Epidermal melanocyte (primary cell): Measurements from ENCODE around the gene CYP2D6.
"Not testable (repeated sequence)": the region's sequence is repeated elsewhere in the genome, so short reads cannot be mapped to it uniquely, and the experiment has no call there.

ENCODE experiments used
- DNase-seq: peaks from one replicate; pipeline ENCODE4 v3.0.0; 2011; ENCODE audit warnings: low spot score; ENCODE audit not compliant: insufficient read length

The CYP2D6 gene

DNA sequence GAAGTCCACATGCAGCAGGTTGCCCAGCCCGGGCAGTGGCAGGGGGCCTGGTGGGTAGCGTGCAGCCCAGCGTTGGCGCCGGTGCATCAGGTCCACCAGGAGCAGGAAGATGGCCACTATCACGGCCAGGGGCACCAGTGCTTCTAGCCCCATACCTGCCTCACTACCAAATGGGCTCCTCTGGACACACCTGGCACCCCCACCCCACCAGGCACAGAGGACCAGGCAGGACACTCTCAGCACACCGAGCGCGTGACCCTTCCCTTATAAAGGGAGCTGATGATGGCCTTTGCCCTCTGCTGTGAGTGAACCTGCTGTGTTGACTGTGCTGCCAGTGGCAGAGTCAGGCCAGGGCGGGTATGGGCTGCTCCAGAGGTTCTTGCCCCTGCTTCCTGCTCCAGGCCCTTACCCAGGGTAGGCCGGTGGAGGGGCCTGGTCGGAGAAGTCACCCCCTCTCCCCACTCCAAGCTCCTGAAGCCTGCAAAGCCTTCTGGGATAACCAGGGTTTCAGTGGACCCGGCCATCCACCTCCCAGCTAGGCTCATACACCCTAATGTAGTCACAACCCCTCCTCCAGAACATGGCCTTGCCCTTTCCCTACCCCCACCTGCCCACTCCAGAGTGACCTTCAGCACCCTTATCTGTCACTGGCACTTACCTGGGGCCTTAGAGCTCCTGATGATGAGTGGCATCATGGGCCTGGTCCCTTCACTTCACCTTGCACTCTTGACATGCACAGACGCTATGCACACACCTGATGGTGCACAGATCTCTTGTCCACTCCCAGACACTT lies at the start of gene CYP2D6:
Gene CYP2D6 (minus strand): TSS at position 172 of the 793 bp plus-strand sequence. CDS start 19 bp downstream, at position 153.
- DNase-seq, result not testable (repeated sequence)

DNA sequence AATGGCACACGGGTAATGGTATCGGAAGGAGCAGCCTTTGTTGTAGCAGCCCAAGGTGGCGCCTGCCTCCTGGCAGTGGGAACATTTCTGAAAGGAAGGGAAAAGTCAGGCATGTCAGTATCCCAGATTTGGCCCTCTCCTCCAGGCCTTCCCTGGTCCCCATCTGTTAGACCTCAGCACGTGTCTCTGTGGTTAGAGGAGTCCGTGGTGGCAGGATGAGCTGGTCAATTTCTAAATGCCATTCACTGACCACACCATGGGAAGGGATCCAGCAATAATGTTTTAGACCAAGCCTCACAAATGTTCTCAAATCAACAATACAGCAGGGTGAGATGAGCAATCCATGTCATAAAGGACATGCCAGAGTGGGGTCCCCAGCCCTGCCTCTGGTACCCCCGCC lies 49.0 kb upstream of the CYP2D6 start:
- peak; percentile 62 for DNase-seq

DNA sequence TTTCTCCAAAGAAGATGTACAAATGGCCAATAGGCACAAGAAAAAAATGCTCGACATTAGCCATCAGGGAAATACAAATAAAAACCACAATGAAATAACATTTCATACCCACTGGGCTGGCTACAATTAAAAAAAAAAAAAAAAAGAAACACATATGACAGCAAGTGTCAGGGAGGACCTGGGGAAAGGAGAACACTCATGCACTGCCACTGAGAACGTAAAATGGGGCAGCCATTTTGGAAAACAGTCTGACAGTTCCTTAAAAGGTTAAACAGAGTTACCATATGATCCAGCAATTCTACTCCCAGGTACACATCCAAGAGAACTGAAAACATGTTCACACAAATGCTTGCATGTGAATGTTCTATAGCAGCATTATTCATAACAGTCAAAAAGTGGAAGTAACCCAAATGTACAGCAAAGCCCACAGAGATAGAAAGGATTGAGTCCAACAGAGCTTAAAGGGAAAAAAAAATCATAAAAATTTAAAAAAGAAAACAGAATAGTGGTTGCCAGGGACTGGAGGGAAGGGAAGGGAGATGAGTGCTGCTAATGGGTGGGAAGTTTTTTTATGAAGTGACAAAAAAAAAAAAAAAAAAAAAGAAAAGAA lies 48.4 kb upstream of the CYP2D6 start:
- DNase-seq, result no peak

DNA sequence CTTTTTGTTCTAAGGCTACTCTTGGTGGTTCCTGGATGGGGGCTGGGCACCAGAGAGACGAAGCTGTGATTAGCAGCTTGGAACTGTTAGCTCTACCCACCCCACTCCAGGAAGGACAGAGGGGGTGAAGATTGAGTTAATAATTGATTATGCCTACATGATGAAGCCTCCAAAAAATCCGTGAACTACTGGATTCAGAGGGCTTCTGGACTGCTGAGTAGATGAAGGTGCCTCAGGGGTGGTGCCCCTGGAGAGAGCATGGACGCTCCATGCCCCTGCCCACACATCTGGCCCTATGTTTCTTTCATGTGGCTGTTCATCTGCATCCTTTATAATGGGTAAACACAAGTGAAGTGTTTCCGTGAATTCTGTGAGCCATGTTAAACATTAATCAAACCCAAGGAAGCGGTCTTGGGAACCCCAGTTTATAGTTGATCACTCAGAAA lies 47.3 kb upstream of the CYP2D6 start:
- no peak for DNase-seq

DNA sequence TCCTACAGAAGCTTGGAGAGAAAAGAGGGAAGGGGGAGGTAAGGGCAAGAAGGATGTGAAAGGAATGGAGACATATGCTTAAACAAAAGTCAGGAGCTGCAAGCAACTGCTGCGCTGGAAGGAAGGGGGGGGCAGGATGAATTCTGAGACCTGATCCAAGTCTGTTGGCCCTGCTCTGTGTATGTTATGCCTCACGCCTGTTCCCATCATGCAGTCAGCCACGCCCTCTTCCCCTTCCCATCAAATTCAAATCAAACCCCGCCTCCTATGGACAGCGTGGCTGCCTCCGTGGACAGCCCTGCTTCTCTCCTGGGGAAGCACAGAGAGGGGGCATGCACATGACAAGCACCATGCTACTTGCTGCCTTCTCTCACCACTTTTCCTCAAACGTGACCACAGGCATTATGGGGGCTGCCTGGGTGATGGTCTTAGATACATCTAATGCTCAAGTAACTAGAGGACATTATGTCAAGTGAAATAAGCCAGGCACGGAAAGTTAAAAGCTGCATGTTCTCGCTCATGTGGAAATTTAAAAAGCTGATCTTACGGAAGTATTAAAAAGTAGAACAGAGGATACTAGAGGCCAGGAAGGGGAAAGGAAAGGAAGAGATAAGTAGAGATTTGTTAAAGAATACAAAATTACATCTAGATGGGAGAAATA lies 45.8 kb upstream of the CYP2D6 start:
- no peak for DNase-seq

DNA sequence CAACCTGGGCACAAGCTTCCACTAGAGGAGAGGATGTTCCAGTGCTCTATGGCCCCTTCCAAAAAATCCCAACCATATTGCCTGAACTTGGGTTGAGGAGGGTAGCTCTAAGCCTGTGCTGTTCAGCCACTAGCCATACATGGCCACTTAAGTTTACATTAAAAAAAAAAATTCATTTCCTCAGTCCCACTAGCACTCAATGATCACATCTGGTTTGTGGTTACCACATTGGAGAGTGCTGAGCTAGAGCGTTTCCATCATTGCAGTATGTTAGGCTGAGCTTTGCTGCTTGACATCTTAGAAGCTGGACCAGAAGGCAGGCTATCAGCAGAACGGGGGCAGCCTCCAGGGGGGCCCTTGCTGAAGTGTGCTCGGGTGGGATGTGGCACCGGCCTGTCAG lies 43.5 kb upstream of the CYP2D6 start:
- DNase-seq, result no peak

DNA sequence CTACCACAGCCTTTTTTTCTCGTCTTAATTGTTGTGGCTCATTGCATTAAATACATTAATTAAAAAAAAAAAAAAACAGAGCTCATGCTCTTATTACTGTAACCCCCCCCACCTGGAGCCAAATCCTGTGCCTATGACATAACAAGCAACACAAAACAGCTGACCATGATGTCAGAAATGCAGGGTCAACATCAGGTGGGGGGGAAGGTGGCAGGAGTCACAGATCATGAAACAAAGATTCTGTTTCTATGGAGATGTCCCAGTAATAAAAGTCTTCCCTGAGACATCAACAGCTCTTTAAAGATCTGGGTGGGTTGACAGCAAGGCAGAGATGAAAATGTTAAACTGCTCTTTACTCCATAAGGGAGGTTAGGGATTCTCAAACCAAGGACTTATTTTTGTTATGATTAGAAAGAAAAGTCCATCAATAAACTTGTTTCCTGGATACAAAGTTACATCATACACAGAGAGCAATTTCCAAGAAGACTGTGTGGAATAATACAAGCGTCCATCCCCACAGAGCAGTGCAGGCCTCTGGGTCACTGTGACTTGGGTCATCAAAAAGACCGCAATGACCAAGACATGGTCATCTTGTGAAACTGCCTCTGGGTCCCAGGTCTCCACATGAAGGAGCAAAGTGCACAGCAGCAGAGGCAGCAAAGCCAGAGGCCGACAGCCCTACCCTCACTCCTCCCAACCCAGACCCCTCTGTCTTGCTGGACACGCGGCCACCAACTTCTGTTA lies 42.7 kb upstream of the CYP2D6 start:
- no peak for DNase-seq

DNA sequence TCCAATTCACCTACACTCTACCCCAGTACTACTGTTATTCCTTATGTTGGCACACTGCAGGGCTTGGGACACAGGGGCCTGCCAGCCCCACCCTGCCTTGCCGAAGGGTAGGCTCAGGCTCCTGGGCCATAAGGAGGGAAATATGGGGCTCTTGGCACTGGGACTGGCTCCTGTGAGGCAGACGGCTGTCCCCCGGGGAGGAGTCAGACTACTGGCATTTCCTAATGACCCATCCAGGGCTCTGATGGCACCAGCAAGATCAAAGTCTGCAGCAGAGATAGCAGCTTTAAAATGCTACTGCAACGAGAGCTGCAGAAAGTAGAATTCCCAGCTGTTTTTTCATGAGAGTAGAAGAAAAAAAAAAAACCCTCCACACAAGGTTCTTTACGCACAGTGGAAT lies 42.2 kb upstream of the CYP2D6 start:
- no peak for DNase-seq

DNA sequence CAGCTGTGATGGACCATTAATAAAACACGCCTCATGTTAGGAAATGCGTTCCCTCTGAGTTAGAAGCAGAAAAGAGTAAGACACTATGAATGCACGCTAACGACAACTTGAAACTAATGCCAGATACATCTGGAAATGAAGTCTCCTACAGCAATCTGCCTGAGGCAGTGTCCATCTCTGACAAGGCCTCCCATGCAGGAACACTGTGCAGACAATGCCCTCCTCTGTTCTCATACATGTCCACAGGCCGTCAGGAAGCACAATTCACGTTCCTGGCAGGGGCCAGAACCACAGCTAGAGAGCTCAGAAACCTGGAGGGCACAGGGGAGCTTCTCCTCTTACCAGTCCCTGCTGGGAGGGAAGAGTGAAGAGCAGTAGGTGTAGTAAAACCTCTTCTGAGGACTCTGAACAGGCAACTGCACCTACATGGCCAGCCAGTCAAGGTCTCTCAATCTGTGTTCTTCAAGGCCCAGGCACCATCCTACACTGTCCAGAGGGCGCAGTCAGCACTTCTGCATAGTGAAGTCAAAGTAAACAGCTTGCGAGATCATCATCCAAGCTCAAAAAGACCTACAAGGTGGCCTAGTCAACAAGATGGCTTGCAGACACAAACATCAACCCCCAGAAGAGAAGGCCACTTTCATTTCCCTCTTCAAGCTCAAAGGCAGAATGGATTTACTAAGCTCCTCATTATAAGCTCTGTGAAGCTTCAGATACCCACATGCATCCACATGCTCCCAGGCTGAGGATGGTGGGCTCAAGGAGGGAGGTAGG lies 41.5 kb upstream of the CYP2D6 start:
- peak; percentile 74 for DNase-seq

DNA sequence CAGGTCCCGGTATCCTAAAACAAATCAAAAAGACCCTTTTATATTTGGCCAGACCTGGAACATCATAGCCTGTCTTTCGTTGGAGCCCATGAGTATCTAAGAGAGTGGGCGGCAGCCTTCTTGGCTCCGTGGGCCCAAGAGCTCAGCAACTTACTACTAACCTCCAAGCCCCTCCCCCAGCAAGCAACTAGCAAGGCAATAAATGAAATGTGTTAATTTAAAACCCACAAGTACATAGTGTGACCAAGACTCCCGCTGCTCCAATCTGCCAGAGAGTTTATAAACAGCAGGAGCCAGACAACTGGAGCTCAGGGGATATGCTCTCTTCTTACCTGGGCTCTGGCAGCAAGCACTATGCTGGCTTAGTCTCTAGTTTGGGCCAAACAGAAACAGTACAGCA lies 40.8 kb upstream of the CYP2D6 start:
- DNase-seq, result no peak

DNA sequence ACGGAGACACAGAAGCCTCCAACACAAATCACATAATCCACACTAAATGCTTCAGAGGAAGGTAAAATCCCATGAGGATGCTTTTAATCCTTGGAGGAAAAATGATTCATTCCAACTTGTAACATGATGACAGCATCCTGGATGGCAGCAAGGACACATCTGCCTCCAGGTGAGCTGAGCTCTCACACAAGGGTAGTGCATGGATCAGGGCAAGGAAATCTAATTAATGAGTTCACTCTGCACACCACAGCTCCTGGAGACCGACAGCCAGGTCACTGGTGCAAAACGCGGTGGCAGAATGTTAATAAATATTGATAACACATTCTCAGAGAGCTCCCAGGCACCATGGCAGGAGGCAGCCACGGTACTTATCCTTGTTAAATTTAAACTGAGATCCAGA lies 40.3 kb upstream of the CYP2D6 start:
- no peak for DNase-seq

DNA sequence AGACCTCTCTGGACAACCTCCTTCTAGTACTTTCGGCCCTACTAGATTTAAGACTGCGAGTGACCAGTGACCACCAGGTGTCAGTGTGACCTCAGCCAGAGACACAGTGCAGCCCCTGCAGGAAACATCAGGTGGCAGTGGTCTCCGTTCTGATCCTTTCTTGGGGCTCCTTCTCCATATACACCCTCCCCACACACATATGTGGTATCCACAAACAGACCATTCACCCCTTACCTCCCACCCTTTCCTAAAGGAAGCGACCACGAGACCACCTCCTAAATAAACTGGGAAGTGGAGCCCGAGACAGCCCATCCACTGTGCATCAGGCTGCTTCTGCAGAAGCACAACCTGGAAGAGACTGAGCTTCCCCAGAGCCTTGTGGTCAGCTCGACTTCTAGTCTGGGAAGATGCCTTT lies 38.5 kb upstream of the CYP2D6 start:
- peak; percentile 52 for DNase-seq

DNA sequence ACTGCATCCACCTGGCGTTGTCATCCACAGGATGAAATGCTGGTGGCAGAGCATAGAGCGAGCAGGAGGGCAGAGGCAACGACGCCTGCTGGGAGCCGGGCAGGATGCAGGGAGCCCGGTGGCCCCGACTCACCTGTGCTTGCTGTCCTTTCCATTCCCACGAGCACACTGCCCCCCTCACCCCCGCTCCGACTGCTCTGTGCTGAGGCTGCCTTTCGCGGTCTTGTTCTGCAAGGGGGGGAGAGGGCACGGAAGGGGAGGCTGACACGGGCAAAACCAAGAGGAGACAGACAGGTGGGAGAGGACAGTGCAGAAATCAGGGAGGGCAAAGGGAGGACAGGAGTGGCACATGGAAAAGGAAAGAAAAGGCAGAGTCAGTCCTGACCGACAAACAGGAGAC lies 37.9 kb upstream of the CYP2D6 start:
- DNase-seq, result no peak

DNA sequence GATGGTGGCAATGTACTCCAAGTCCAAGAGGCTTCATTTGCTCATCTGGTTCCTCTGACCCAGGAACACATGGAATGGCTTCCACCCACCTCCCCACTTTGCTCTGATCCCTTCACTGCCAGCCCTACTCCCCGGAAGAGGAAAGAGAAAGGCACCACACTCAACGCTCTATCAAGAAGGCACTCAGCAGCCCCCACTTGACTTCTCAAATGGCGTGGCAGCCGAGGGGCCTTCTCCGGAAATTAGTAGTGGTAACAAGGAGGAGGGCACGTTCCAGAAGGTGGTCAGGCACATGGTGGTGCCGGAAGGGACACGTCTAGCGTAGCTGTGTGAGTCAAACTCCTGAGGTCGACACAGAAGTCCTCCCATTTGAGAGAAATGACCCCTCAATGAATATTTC lies 36.5 kb upstream of the CYP2D6 start:
- DNase-seq, result no peak

DNA sequence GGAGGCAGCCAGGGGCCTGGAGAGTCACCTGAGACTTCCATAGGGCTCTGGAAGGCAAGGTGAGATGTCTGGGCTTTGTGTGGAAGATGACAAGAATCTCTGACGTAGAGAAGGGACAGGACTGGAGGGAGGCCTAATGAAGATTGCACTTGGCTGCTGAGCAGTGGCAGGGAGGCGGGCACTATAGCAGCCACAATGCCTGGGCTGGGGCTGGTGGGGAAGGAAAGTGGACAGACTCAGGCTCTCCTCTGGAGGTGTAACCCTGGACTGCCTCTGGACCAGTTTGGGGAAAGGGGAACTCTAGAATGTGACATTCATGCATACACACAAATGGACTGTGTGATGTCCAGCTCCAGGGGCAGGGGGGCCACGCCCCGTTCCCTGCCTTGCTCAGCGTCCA lies 34.3 kb upstream of the CYP2D6 start:
- DNase-seq, result no peak

DNA sequence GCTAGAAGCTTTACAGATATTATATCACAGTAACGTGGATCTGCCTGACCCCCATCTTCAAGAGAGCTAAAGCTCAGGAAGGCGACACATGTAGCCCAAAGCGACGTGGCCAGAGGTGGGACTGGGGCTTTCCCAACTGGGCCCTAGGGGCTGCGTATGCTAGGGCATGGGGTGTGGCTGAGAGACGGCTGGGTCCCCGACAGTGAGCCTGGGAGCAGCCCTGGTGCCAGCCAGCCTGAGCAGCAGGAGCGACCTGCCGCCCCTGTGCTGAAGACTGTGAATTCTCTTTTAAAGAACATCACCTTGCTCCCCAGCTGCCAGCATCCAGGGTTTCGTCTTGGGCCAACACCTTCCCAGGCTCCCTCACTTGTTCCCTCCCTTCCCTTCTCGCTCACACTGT lies 32.9 kb upstream of the CYP2D6 start:
- no peak for DNase-seq

DNA sequence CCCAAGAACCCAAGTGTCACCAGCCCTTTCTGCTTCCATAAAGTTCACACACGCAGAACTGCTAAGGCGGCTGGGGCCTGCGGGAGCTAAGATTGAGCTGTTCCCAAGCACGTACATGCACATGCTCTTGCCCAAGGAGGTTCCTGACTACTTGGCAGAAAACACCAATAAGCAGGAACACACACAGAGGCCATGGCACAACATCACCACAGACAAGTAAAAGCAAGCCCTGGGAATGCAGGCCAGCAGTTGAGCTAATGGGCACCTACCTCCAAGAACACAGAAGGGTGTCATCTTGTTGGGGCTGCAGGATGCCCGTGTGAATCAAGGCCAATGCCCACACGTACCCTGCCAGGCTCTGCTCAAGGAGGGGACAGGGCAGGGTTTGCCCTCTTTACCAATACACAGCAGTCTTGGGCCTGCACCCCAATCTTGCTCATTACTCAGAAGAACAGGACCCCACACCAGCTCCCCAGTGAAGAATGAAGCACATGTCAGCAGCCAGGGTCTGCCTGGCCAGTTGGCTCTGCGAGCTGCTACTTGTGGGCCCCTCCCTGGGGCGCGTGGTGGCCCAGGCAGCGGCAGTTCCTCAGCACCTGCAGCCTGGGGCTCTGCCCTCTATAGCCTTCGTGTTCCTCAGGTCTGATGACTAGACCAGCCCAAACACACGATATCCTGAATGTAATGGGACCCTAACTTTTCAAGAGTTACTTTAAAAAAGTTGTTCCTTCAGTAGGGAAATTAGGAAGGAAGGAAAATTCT lies 32.3 kb upstream of the CYP2D6 start:
- no peak for DNase-seq

DNA sequence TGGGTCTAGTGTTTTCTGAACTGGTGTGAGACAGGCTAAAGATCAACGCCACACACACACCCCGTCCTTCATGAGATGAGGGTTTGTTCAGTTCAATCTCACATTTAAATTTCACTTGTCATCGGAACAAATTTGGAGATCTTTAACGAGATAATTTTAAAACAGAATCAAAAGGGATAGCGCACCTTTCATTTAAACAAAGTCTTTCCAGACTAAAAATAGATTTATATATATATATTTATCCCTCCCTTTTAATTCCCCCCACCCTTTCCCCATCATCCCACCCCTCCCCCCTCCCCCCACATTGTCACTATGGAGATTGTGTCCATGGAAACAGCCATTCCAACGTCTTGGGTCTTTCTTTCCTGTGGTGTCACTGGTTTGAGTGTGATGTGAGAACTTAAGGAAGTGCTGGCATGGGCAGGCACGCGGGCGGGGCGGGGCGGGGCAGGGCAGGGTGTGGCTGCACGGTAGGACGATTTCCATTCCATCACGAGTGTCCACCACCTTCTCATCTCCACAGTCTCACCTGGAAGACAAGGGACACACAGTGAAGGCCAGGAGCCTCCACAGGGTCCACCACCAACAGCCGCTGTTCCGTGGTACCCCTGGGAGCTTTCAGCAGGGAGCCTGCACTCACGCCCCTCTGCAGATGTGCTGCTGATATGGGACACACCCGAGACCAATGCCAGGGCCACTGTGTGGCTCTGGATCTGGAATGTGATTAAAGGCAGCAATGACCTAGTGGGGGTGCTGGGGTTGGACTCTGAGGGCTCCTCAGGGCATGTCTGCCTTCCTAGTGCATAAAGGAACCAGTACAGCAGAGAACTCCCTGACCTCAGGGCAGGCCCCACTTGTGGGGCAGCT lies 30.5 kb upstream of the CYP2D6 start:
- DNase-seq, result no peak

DNA sequence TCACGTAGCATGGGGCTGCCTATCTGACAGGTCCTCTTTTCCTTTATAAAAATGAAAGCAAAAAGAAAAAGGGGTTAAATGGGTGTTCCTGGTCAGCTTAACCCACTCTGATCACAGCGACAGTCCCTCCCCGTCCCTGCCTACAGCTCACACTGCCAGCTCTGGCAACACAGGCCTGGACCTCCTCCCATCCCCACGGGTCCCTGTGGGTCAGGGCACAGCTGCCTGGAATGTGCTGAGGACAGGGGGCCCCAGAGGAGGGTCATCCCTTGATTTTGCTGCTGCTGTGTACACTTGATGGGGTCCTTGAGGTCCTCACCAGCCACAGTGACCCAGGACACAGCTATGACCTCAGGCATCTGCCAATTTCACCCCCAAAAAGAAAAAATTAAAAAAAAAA lies 29.6 kb upstream of the CYP2D6 start:
- no peak for DNase-seq
